HepG2 (cell line): ENCODE data around the gene LHPP. TPM values are rescaled to one million over a fixed set of nuclear protein-coding genes. Genes with fewer than 3 reads are reported as not detected.

Source experiments
- ATAC-seq: fragments of 200-7000 bp; cut with Tn5 transposase; 3 replicates; pipeline ENCODE4 v1.9.1; 2020; ENCODE audit warnings: mild to moderate bottlenecking, moderate library complexity
- BruUV-seq: library from RNA; stranded (reverse); fragments of 400-500 nt; replicated peaks from 2 replicates; lab custom pipeline; 2021; lab: Mats Ljungman, UMichigan
- CTCF ChIA-PET: fragments of 300-600 bp; formaldehyde crosslinking; extraction: SDS; loops from one replicate; lab custom pipeline; 2021; ENCODE audit warnings: low total read pairs, inconsistent platforms, low intra/inter-chr PET ratio; lab: Yijun Ruan, JAX
- POLR2A ChIA-PET: fragments of 350-600 bp; sonication (Branson Sonifier 250); formaldehyde crosslinking; loops from one replicate; lab custom pipeline; 2020; ENCODE audit warnings: antibody characterized with exemption, inconsistent platforms; lab: Yijun Ruan, JAX
- DNase-seq: peaks from one replicate; pipeline ENCODE4 v3.0.0-alpha.2; 2015; ENCODE audit warnings: low spot score
- FAIRE-seq: peaks from 3 replicates; lab custom pipeline; 2011; peaks lifted over from hg19 to GRCh38; lab: Jason Lieb, UNC
- H2AFZ ChIP-seq: one replicate; pipeline ENCODE4 v1.6.1; 2011; ENCODE audit warnings: low read length, inconsistent platforms
- H3K27ac ChIP-seq: fragments of 300-600 bp; 3 replicates; pipeline ENCODE4 v1.8.0; 2011; ENCODE audit warnings: mixed run types, mild to moderate bottlenecking, mixed read lengths, low read length, inconsistent platforms; ENCODE audit not compliant: insufficient read depth; ENCODE audit errors: extremely low read length
- H3K27me3 ChIP-seq, 2 experiments: fragments of 200-600 bp in 1 of 2; 2 replicates in 1 of 2; 3 replicates in 1 of 2; pipeline versions ENCODE4 v1.6.0 to v1.8.0; 2011; ENCODE audit warnings: low read length in 2 of 2, mild to moderate bottlenecking in 2 of 2, moderate library complexity in 2 of 2, inconsistent platforms in 1 of 2; ENCODE audit not compliant: insufficient read depth in 2 of 2, control insufficient read depth in 1 of 2
- H3K36me3 ChIP-seq, 2 experiments: fragments of 200-600 bp in 1 of 2; replicated peaks in 1 of 2; 2 replicates in 1 of 2; 3 replicates in 1 of 2; pipeline versions ENCODE4 v1.5.1 to v1.8.0; 2011; ENCODE audit warnings: low read length in 2 of 2, inconsistent platforms in 1 of 2; ENCODE audit not compliant: insufficient read depth in 2 of 2, control insufficient read depth in 1 of 2
- H3K4me1 ChIP-seq: 2 replicates; pipeline ENCODE4 v1.5.1; 2012; ENCODE audit warnings: low read length, inconsistent platforms; ENCODE audit not compliant: insufficient read depth
- H3K4me2 ChIP-seq: 2 replicates; pipeline ENCODE4 v1.6.0; 2011; ENCODE audit warnings: low read depth, low read length, inconsistent platforms
- H3K4me3 ChIP-seq, 3 experiments: fragments of 200-600 bp in 1 of 3; sonication (generic), shearing (Covaris generic) in 1 of 3; replicated peaks in 1 of 3; 2 replicates each; pipeline ENCODE4 v1.5.1; 2011 to 2016; ENCODE audit warnings: low read length in 3 of 3, inconsistent platforms in 2 of 3, low read depth in 2 of 3, mild to moderate bottlenecking in 2 of 3, control low read depth in 1 of 3, mixed read lengths in 1 of 3; ENCODE audit not compliant: insufficient read depth in 1 of 3
- H3K79me2 ChIP-seq: one replicate; pipeline ENCODE4 v1.6.1; 2011; ENCODE audit warnings: low read length, inconsistent platforms; ENCODE audit not compliant: insufficient read depth
- H3K9ac ChIP-seq: 2 replicates; pipeline ENCODE4 v1.6.0; 2011; ENCODE audit warnings: mild to moderate bottlenecking, low read depth, low read length, inconsistent platforms; ENCODE audit not compliant: insufficient read depth
- H3K9me3 ChIP-seq: 2 replicates; pipeline ENCODE4 v1.5.1; 2012; ENCODE audit warnings: mild to moderate bottlenecking, low read length
- H4K20me1 ChIP-seq: 2 replicates; pipeline ENCODE4 v1.6.0; 2011; ENCODE audit warnings: inconsistent platforms, mild to moderate bottlenecking, low read length, moderate library complexity; ENCODE audit not compliant: insufficient read depth
- BCL6 ChIP-seq: IDR thresholded peaks from 2 replicates; pipeline ENCODE4 v1.6.1; 2016; ENCODE audit warnings: missing genetic modification reagents, missing compliant biosample characterization
- CSRNP1 ChIP-seq: sonication (generic); formaldehyde crosslinking; IDR thresholded peaks from 2 replicates; pipeline ENCODE4 v1.8.1; 2023; ENCODE audit warnings: mild to moderate bottlenecking, missing genetic modification reagents
- E2F1 ChIP-seq: sonication (generic); formaldehyde crosslinking; IDR thresholded peaks from 2 replicates; pipeline ENCODE4 v1.5.0; 2020; ENCODE audit warnings: missing genetic modification reagents
- KAT2B ChIP-seq: fragments of 150-350 bp; IDR thresholded peaks from 2 replicates; pipeline ENCODE4 v1.6.1; 2014; ENCODE audit warnings: low read depth, low read length, borderline replicate concordance
- LCORL ChIP-seq, 2 experiments: fragments of 450-650 bp in 1 of 2; sonication (generic) in 1 of 2; formaldehyde crosslinking in 1 of 2; IDR thresholded peaks; 2 replicates each; pipeline versions ENCODE4 v1.5.0 to v1.6.1; 2017 to 2020; ENCODE audit warnings: antibody characterized with exemption in 1 of 2, missing genetic modification reagents in 1 of 2
- MATR3 ChIP-seq: sonication (generic); formaldehyde crosslinking; IDR thresholded peaks from 2 replicates; pipeline ENCODE4 v1.4.0; 2020; ENCODE audit warnings: missing genetic modification reagents
- NR2F6 ChIP-seq, 2 experiments: IDR thresholded peaks; 2 replicates each; pipeline ENCODE4 v1.6.1; 2016; ENCODE audit warnings: antibody characterized with exemption in 1 of 2, mild to moderate bottlenecking in 1 of 2
- PRDM15 ChIP-seq: sonication (generic); formaldehyde crosslinking; IDR thresholded peaks from 2 replicates; pipeline ENCODE4 v1.4.0; 2020; ENCODE audit warnings: missing genetic modification reagents
- RARA ChIP-seq: IDR thresholded peaks from 2 replicates; pipeline ENCODE4 v1.6.1; 2016; ENCODE audit warnings: missing genetic modification reagents, missing compliant biosample characterization
- ZBTB20 ChIP-seq: sonication (generic); formaldehyde crosslinking; IDR thresholded peaks from 2 replicates; pipeline ENCODE4 v1.8.1; 2023; ENCODE audit warnings: missing genetic modification reagents, low read depth, mild to moderate bottlenecking, borderline replicate concordance
- ZNF256 ChIP-seq: sonication (generic); formaldehyde crosslinking; conservative IDR thresholded peaks from 2 replicates; pipeline ENCODE4 v1.4.0; 2020; ENCODE audit warnings: missing genetic modification reagents
- ZSCAN31 ChIP-seq: sonication (generic); formaldehyde crosslinking; IDR thresholded peaks from 2 replicates; pipeline ENCODE4 v1.5.0; 2020; ENCODE audit warnings: low read depth, mild to moderate bottlenecking, missing genetic modification reagents
- ZSCAN9 ChIP-seq: IDR thresholded peaks from 2 replicates; pipeline ENCODE4 v1.6.1; 2016; ENCODE audit warnings: borderline replicate concordance
- WGBS: methylation state at CpG from one replicate; pipeline ENCODE4 v1.1.6; 2017; ENCODE audit warnings: low lambda C conversion rate; 5-methylcytosine and 5-hydroxymethylcytosine counted together
- in situ Hi-C: cut with HindIII; loops from 2 replicates; pipeline ENCODE4 v1.10.0; 2017; ENCODE audit warnings: low pct_unique_long_range_greater_than_20kb; ENCODE audit not compliant: extremely low pct_ligation_motif_present
- intact Hi-C: fragments of 100-400 bp; cut with micrococcal nuclease; formaldehyde crosslinking; loops from one replicate; pipeline ENCODE4 v1.10.0; 2022; ENCODE audit not compliant: unreplicated experiment
- polyA plus RNA-seq, 8 experiments: library from polyadenylated mRNA; depleted of rRNA in 3 of 8; stranded (reverse) in 7 of 8; unstranded in 1 of 8; fragments of >200 nt; fragmentation: Illumina TruSeq in 4 of 8; extraction: Trizol in 4 of 8; gene quantifications; 2 replicates each; pipeline versions ENCODE4 v1.2.1 to v1.2.3, GENCODE V29; 2011 to 2016; ENCODE audit warnings: low read depth in 4 of 8, missing spikeins in 1 of 8, mixed read lengths in 1 of 8; ENCODE audit not compliant: insufficient read depth in 1 of 8
- total RNA-seq, 5 experiments: library from RNA; depleted of rRNA; stranded (reverse); fragments of >200 nt; fragmentation: Illumina TruSeq; extraction: Trizol; gene quantifications; 2 replicates each; pipeline ENCODE4 v1.2.3, GENCODE V29; 2016; ENCODE audit warnings: low read depth in 1 of 5
- TF ChIP-seq, protein P1 (sequence below): sonication (generic); formaldehyde crosslinking; IDR thresholded peaks from 2 replicates; pipeline ENCODE4 v1.4.0; 2020; ENCODE audit warnings: mild to moderate bottlenecking, missing genetic modification reagents

The LHPP gene
- total and polyA plus RNA-seq, 2 of the 13 experiments (the other 11 are each of a cell fraction or from before 2014, with no cell fraction given), result 5.2 to 13.1 TPM

- DNase-seq, result peak; percentile 69
- peak; percentile 79 for ATAC-seq
- no TSS peak for BruUV-seq
- Histone ChIP-seq H3K4me1 (peaks cover 68% of the 10 kb centered on the region), H2AFZ (no peak overlapping the region), H3K79me2 (no peaks in the 10 kb centered on the region), H3K27me3 (no peaks in the 10 kb centered on the region), H3K36me3 (no peaks in the 10 kb centered on the region), H3K27ac (no peak overlapping the region), H3K4me3 (peak overlapping the region in 1 of 3 experiments; percentile 45; a peak in 2 of 6 replicates), H3K4me2 (peak overlapping the region; percentile 69), H3K9me3 (no peaks in the 10 kb centered on the region), H3K9ac (no peak overlapping the region), H4K20me1 (no peaks in the 10 kb centered on the region)
- peak; percentile 73 for FAIRE-seq
- CTCF ChIA-PET, result no interaction called here
- 12% methylated on average over 5 of the region's 11 CpGs for WGBS
- POLR2A ChIA-PET, result interaction anchor here (1.0 to 2.1 kb wide), 3 partner anchors 8 to 59 kb away, joined by 3 to 6 read pairs (median 3); partner anchors contain the start of genes LHPP and OAT
- in situ Hi-C loops, result no loop called here
- intact Hi-C loops, result no loop called here
- TF ChIP-seq NR2F6 (IDR thresholded peaks at IDR 0.05) (no peak), NR2F6 (CRISPR knock-in tag; IDR thresholded peaks at IDR 0.05) (peak; percentile 69), LCORL (IDR thresholded peaks at IDR 0.05) (no peak), LCORL (CRISPR knock-in tag; IDR thresholded peaks at IDR 0.05) (peak; percentile 82), PRDM15 (CRISPR knock-in tag) (no peak), ZNF256 (no peak), BCL6 (CRISPR knock-in tag) (peak; percentile 47), ZBTB20 (no peak), CSRNP1 (CRISPR knock-in tag) (0 out of 2 replicates have a peak, but pooled peaks have one; percentile 59), ZSCAN31 (CRISPR knock-in tag) (0 out of 2 replicates have a peak, but pooled peaks have one; percentile 39), MATR3 (CRISPR knock-in tag) (no peak), ZSCAN9 (CRISPR knock-in tag) (no peak), KAT2B (no peak), E2F1 (no peak), RARA (CRISPR knock-in tag) (peak; percentile 54; the same call in 1 of the 2 replicates)
- TF ChIP-seq, protein P1, sequence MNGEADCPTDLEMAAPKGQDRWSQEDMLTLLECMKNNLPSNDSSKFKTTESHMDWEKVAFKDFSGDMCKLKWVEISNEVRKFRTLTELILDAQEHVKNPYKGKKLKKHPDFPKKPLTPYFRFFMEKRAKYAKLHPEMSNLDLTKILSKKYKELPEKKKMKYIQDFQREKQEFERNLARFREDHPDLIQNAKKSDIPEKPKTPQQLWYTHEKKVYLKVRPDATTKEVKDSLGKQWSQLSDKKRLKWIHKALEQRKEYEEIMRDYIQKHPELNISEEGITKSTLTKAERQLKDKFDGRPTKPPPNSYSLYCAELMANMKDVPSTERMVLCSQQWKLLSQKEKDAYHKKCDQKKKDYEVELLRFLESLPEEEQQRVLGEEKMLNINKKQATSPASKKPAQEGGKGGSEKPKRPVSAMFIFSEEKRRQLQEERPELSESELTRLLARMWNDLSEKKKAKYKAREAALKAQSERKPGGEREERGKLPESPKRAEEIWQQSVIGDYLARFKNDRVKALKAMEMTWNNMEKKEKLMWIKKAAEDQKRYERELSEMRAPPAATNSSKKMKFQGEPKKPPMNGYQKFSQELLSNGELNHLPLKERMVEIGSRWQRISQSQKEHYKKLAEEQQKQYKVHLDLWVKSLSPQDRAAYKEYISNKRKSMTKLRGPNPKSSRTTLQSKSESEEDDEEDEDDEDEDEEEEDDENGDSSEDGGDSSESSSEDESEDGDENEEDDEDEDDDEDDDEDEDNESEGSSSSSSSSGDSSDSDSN (CRISPR knock-in tag), result peak; percentile 30; the same call in 1 of the 2 replicates
These were observed 16.2 kb downstream of the LHPP start for GRCh38 chr10:124477614-124478363.
